ENCODE data around the gene GSTT2.
"Not testable (repeated sequence)": the region's sequence is repeated elsewhere in the genome, so short reads cannot be mapped to it uniquely, and the experiment has no call there.

GRCh38 chr22:23966568-23966967 lies 13.4 kb upstream of the GSTT2 start, which contains the start of gene DDTL:
- TF ChIP-seq CTCF, POLR2A (IDR thresholded peaks at IDR 0.05): not testable (repeated sequence)
